CD1c-positive myeloid dendritic cell (primary cell): ENCODE measurements around the gene CDC14B.
"Not testable (repeated sequence)": the region's sequence is repeated elsewhere in the genome, so short reads cannot be mapped to it uniquely, and the experiment has no call there.

Experiments
- DNase-seq: peaks from one replicate; pipeline ENCODE4 v3.0.0-alpha.2; 2016; ENCODE audit errors: extremely low spot score

The CDC14B gene

DNA sequence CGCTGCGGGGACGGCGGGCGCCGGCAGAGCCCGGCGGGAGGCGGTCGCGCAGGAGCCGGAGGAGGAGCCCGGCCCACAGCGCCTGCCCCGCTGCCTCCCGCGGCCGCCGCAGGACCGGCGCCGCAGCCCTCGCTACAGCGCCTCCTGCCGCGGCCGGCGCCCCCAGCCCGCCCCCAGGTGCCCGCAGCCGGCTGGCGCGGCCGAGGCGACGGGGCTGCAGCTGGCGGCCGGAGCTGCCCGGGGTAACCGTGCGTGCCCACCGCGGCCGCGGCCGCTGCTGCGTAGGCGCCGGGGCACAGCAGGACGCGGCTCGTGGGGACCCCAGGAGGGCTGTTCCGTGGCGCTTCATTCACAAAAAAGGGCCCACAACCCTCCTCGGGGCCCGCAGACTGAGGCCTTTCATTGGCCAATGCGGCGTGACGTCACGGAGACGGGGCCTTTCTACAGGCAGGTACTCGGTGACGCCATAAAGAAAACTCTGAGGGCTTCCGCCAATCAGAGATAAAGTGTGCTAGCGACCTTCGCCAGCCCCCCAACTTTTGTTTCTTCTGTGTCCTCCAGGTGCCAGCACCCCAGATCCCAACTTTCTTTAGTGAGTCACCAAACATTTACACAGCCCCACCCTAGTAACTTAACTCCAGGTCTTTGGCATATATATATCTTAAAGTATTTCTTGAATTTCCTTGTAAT is at the start of gene CDC14B:
CDC14B (minus strand) TSS at position 353 of the 690 bp plus-strand sequence. CDS start 465 bp downstream, outside the sequence.
- peak; percentile 56 for DNase-seq

DNA sequence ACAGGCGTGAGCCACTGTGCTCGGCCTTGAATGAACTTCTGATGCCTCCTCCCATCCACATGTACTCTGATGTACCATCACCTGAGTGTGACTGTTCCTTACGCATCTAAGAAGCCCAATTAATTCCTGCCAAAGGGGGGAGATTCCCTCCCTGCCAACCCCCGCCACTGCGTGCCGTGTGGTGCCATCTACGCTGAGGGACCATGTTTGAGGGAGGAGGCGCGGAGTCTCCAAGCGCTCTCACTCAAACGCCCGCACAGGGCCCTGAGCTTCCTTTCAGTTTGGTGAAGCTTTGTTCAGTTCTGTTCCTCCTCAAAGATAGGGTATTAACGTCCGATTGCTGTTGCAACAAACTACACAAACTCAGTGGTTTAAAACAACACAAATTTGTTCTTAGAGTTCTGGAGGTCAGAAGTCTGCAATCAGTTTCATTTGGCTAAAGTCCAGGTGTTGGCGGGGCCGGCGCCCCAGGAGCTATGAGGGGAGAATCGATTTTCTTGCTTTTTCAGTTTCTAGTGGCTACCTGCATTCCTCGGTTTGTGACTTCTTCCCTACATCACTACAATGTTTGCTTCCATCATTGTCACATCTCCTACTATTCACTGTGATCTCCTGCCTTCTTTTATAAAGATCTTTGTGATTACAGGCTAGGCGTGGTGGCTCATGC is 49.4 kb upstream of the CDC14B start:
- no peak for DNase-seq

DNA sequence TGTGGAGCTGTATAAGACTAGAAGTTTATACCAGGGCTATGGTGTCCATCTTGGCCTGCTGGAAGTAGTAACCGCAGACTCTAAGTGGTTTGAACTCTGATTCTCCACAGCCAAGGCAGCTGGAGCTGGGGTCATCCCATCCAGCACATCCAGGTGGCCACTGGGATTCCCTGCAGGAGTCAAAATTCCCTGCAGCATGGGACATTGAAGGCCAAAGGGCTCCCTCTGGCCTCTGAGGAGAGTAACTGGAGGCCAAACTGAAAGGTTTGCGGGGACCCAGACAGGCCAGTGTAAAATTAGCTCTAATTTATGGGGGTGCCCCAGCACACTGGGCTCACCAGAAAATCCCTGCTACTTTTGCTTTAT is 47.7 kb upstream of the CDC14B start:
- no peak for DNase-seq

DNA sequence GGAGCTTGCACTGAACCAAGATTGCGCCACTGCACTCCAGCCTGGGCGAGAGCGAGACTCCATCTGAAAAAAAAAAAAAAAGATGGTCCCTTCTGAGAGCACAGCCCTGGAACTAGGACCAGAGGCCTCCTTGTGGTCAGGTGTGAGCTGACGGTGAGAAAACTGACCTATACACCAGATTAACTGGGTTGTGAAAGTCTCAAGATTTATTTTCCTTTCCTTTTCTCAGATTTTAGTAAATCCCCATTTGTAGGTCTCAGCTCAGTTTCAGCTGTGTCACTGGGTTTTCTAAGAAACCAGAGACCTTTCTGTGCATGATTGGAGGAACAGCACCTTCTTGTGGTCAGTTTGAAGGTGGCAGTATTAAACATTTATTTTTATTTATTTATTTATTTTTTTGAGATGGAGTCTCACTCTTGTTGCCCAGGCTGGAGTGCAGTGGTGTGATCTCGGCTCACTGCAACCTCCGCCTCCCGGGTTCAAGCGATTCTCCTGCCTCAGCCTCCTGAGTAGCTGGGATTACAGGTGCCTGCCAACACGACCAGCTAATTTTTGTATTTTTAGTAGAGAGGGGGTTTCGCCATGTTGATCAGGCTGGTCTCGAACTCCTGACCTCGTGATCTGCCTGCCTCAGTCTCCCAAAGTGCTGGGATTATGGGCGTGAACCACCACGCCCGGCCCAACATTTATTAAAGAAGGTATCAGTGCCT is 47.2 kb upstream of the CDC14B start:
- peak; percentile 62 for DNase-seq

- DNase-seq, result no peak
Observed at GRCh38 chr9:96665789-96666188, 46.1 kb upstream of the CDC14B start.

DNA sequence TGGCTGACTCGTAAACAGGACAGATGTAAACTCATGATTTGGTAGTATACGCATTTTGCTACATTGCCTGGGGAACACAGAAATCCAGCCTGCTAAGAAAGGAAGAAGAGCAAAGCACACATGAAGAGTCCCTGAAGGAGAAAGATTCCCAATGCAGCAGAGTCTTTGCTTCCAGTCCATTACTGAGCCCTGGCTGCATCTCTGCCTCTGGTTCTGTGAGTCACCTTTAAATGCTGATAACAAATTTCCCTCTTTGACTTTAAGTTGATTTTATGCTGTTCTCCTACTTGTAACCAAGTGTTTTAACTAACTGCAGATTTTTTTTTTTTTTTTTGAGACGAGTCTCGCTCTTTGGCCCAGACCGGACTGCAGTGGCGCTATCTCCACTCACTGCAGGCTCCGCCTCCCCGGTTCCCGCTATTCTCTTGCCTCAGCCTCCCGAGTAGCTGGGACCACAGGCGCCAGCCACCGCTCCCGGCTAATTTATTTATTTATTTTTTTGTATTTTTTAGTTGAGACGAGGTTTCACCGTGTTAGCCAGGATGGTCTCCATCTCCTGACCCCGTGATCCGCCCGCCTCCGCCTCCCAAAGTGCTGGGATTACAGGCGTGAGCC is 44.0 kb upstream of the CDC14B start:
- no peak for DNase-seq

DNA sequence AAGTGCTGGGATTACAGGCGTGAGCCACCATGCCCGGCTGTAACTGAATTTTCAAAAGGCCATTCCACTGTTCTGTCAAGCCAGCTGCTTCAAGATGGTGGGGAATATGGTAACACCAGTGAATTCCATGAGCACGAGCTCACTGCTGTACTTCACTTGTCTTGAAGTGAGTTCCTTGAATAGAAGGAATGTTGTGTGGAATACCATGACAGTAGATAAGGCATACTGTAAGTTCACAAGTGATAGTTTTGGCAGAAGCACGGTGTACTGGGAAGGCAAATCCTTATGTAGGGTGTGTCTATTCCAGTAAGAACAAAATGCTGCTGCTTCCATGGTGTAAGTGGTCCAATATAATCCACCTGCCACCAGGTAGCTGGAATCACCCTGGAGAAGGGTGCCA is 42.1 kb upstream of the CDC14B start:
- no peak for DNase-seq

DNA sequence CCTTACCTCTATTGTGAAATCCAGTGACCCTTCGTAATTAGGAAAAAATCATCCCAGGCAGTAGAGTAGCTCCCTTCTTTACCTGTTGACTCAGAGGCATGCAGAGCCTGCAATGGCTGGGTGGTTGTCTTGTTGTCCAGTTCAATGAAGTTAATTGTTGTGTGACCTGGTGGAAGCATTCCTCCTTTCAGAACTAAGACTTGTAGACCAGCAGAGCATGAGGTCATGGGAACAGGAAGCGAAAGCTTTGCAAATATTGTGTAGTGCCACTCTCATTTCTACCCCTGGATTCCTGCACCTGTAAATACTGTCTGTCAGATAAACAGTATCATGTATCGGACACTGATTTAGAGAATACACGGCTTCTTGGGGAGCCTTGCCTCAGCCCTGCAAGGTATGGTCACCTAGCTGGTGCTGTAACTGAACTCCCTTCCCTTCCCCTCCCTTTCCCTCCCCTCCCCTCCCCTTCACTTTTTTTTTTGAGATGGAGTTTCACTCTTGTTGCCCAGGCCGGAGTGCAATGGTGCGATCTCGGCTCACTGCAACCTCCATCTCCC is 41.1 kb upstream of the CDC14B start:
- no peak for DNase-seq

- DNase-seq, result peak; percentile 89
Observed at GRCh38 chr9:96655198-96655851, 35.7 kb upstream of the CDC14B start, which contains the start of gene PRXL2C. PRXL2C (minus strand) TSS chr9:96655317; CDS start chr9:96655281, 36 bp downstream.

DNA sequence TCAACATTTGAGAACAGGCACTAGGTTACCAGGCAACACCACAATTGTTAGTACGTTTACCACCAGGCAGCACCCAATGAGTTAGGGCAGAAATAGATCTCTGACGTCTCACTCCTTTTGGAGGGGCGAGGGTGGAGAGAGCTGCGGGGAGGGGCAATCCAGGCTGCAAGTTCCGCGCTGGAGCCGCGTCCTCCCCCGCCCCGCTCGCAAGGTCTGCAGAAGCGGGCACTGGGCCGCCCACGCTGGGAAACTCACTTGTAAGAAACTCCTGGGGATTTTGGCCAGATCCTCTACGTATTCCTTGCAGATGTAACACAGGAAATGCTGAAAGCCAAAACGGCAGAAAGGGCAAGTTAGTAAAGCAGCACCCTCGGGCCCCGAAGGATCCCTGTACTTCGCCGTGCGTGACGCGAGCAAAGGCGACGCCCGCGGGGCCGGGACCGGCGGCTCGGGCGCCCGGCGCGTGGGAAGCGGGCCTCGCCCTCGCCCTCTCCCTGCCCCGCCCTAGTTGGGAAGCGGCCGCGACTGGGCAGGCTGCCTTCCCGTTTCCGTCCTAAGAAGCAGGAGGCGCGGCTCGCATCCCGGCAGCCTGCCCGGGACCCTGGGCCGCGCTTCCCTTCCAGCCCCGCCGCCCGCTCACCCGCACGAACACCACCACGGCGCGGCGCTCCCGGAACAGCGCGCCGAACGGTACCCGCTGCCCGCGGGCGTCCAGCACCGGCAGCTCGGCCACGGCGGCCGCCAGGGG is 35.0 kb upstream of the CDC14B start:
- peak; percentile 95 for DNase-seq

GRCh38 chr9:96651626-96652025 is 32.0 kb upstream of the CDC14B start:
- DNase-seq, result peak; percentile 23

GRCh38 chr9:96649620-96650324 is 30.1 kb upstream of the CDC14B start:
- DNase-seq, result no peak

GRCh38 chr9:96646081-96646991 is 26.7 kb upstream of the CDC14B start:
- peak; percentile 87 for DNase-seq

DNA sequence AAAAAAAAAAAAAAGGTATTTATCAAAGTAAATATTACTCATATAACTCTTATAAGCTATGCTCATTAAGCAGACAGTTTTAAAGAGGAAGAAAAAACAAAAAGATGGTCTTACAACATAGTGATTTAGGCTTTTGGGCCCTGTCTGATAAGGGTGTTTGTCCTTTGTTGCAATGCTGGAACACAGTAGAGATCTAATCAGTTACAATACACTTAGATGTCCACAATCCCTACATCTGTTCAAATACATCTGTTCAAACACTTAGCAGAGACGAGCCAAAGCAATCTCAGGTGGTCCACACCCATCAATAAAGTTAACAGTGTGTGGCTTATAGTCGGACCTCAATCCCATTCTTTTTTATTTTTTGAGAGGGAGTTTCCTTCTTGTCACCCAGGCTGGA is 24.5 kb upstream of the CDC14B start:
- DNase-seq, result no peak

GRCh38 chr9:96641514-96641913 is 21.9 kb upstream of the CDC14B start:
- no peak for DNase-seq

GRCh38 chr9:96638606-96639364 is 19.1 kb upstream of the CDC14B start:
- no peak for DNase-seq

DNA sequence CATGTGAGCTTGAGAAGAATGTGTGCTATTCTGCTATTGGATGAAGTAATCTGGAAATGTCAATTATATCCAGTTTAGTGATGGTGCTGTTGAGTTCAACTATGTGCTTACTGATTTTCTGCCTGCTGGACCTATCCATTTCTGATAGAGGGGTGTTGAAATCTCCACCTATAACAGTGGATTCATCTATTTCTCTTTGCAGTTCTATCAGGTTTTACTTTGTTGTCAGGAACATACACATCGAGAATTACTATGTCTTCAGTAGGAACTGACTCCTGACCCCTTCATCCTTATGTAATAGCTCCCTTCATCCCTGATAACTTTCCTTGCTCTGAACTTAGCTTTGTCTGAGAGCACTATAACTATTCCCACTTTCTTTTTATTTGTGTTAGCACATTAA is 16.7 kb upstream of the CDC14B start:
- no peak for DNase-seq

DNA sequence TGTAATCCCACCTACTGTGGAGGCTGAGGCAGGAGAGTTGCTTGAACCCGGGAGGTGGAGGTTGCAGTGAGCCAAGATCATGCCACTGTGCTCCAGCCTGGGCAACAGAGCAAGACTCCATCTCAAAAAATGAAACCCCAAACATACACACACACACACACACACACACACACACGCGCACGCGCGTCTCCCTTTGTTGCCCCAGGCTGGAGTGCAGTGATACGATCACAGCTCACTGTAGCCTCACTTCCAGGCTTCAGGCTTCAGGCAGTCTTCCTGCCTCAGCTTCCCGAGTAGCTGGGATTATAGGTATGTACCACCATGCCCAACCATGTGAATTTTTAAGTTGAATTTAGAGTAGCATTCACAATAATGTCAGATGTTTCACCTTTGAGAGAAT is 13.9 kb upstream of the CDC14B start:
- not testable (repeated sequence) for DNase-seq
